ENCODE data around the gene IGIP.

The IGIP gene

GRCh38 chr5:140165101-140165922, 39.6 kb downstream of the IGIP start:
- Histone ChIP-seq H3K9me3 (ENCODE audit: control insufficient read depth in 2 of 2, low read length in 2 of 2) (no peaks in the 10 kb centered on the region), H3K9ac (ENCODE audit: low read length in 2 of 2) (no peak overlapping the region), H3K27ac (ENCODE audit: low read length) (no peak overlapping the region), H3K4me3 (ENCODE audit: low read length in 2 of 2) (no peak overlapping the region), H3K27me3 (ENCODE audit: control insufficient read depth in 1 of 2, insufficient read depth in 2 of 2, low read length in 2 of 2) (no peaks in the 10 kb centered on the region), H3K36me3 (ENCODE audit: control insufficient read depth in 2 of 2, insufficient read depth in 2 of 2, low read length in 2 of 2) (peaks cover 0 to 4% of the 10 kb centered on the region in 2 donors), H3K4me1 (ENCODE audit: control insufficient read depth, insufficient read depth, low read length) (no peaks in the 10 kb centered on the region)

- Histone ChIP-seq H3K4me1 (ENCODE audit: control insufficient read depth, insufficient read depth, low read length) (no peaks in the 10 kb centered on the region), H3K27me3 (ENCODE audit: control insufficient read depth in 1 of 2, insufficient read depth in 2 of 2, low read length in 2 of 2) (no peaks in the 10 kb centered on the region), H3K36me3 (ENCODE audit: control insufficient read depth in 2 of 2, insufficient read depth in 2 of 2, low read length in 2 of 2) (peaks cover 0 to 4% of the 10 kb centered on the region in 2 donors), H3K9me3 (ENCODE audit: control insufficient read depth in 2 of 2, low read length in 2 of 2) (no peaks in the 10 kb centered on the region), H3K27ac (ENCODE audit: low read length) (no peak overlapping the region), H3K4me3 (ENCODE audit: low read length in 2 of 2) (no peak overlapping the region), H3K9ac (ENCODE audit: low read length in 2 of 2) (no peak overlapping the region)
Observed at GRCh38 chr5:140165923-140166270, 40.2 kb downstream of the IGIP start.

DNA sequence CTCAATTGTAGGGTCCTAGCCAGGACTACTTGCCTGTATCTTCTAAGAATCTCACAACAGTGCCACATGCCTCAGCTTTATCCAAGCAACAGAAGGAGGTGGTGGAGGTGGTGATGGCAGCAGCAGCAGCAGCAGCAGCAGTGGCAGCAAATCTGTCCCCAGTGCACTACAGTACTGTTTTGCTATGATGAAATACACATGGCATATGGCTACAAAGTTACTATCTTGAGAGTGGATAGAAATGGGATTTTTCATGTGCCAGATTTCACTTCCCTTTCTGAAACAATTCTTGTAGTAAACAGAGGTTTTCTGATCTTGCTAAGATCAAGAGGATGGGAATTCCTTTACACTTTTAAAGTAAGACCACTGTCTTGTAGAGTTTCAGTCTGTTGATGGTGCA, 41.2 kb downstream of the IGIP start:
- no peak overlapping the region for H3K9ac ChIP-seq (ENCODE audit: low read length in 2 of 2)
- H3K9me3 ChIP-seq (ENCODE audit: control insufficient read depth in 2 of 2, low read length in 2 of 2): no peaks in the 10 kb centered on the region
- H3K36me3 ChIP-seq (ENCODE audit: control insufficient read depth in 2 of 2, insufficient read depth in 2 of 2, low read length in 2 of 2): peaks cover 0 to 4% of the 10 kb centered on the region in 2 donors
- H3K27ac ChIP-seq (ENCODE audit: low read length): no peak overlapping the region
- H3K4me1 ChIP-seq (ENCODE audit: control insufficient read depth, insufficient read depth, low read length): no peaks in the 10 kb centered on the region
- no peak overlapping the region for H3K4me3 ChIP-seq (ENCODE audit: low read length in 2 of 2)
- H3K27me3 ChIP-seq (ENCODE audit: control insufficient read depth in 1 of 2, insufficient read depth in 2 of 2, low read length in 2 of 2): no peaks in the 10 kb centered on the region

DNA sequence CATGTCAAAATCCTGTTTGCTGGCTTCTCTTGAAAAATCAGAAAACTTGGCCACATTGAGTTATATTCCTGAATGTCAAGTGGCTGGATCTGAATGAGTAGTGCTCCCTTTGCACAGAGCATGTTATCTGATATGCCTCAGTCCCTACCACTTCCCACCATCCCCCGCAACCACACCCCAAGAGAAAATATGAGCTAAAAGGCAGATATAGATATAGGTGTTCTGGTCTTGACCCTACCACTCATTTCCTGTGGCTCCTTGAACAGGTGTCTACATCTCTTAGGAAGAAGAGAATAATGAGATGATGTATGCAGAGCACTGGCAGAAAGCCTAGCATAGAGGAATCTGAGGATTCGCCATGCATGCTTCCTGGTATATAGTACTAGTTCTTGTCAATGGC, 42.6 kb downstream of the IGIP start:
- Histone ChIP-seq H3K4me1 (ENCODE audit: control insufficient read depth, insufficient read depth, low read length) (no peaks in the 10 kb centered on the region), H3K27me3 (ENCODE audit: control insufficient read depth in 1 of 2, insufficient read depth in 2 of 2, low read length in 2 of 2) (no peaks in the 10 kb centered on the region), H3K4me3 (ENCODE audit: low read length in 2 of 2) (no peak overlapping the region), H3K36me3 (ENCODE audit: control insufficient read depth in 2 of 2, insufficient read depth in 2 of 2, low read length in 2 of 2) (peaks cover 0 to 9% of the 10 kb centered on the region in 2 donors), H3K9ac (ENCODE audit: low read length in 2 of 2) (no peak overlapping the region), H3K9me3 (ENCODE audit: control insufficient read depth in 2 of 2, low read length in 2 of 2) (no peaks in the 10 kb centered on the region), H3K27ac (ENCODE audit: low read length) (no peak overlapping the region)

- Histone ChIP-seq H3K9me3 (ENCODE audit: control insufficient read depth in 2 of 2, low read length in 2 of 2) (no peaks in the 10 kb centered on the region), H3K4me3 (ENCODE audit: low read length in 2 of 2) (no peak overlapping the region), H3K9ac (ENCODE audit: low read length in 2 of 2) (no peak overlapping the region), H3K27ac (ENCODE audit: low read length) (no peak overlapping the region), H3K4me1 (ENCODE audit: control insufficient read depth, insufficient read depth, low read length) (peaks cover 1% of the 10 kb centered on the region), H3K27me3 (ENCODE audit: control insufficient read depth in 1 of 2, insufficient read depth in 2 of 2, low read length in 2 of 2) (no peaks in the 10 kb centered on the region), H3K36me3 (ENCODE audit: control insufficient read depth in 2 of 2, insufficient read depth in 2 of 2, low read length in 2 of 2) (peaks cover 0 to 9% of the 10 kb centered on the region in 2 donors)
Observed at GRCh38 chr5:140169410-140169809, 43.7 kb downstream of the IGIP start.

GRCh38 chr5:140172483-140172882, 46.7 kb downstream of the IGIP start:
- H3K27ac ChIP-seq (ENCODE audit: low read length): no peak overlapping the region
- H3K9me3 ChIP-seq (ENCODE audit: control insufficient read depth in 2 of 2, low read length in 2 of 2): no peaks in the 10 kb centered on the region
- H3K4me3 ChIP-seq (ENCODE audit: low read length in 2 of 2): no peak overlapping the region
- no peak overlapping the region for H3K9ac ChIP-seq (ENCODE audit: low read length in 2 of 2)
- no peaks in the 10 kb centered on the region for H3K27me3 ChIP-seq (ENCODE audit: control insufficient read depth in 1 of 2, insufficient read depth in 2 of 2, low read length in 2 of 2)
- H3K4me1 ChIP-seq (ENCODE audit: control insufficient read depth, insufficient read depth, low read length): peaks cover 25% of the 10 kb centered on the region
- peaks cover 0 to 6% of the 10 kb centered on the region in 2 donors for H3K36me3 ChIP-seq (ENCODE audit: control insufficient read depth in 2 of 2, insufficient read depth in 2 of 2, low read length in 2 of 2)

DNA sequence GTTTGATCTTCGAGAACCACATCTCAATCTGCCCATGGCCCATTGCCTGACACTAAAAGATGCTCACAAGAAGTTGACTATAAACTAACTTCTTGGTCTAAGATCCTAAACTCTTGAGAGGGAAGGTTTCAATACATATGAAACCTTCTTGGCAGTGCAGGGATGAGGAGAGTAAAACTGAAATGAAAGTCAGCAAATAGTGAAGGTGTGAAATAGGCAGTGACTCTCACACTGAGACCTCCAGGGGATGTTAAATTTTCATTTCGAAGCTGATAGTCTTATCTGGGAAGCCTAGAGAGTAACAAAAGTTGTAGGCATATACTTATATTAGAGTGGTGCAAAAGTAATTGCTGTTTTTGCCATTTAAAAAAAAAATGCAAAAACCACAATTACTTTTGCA, 48.3 kb downstream of the IGIP start:
- H3K9me3 ChIP-seq (ENCODE audit: control insufficient read depth in 2 of 2, low read length in 2 of 2): no peaks in the 10 kb centered on the region
- no peaks in the 10 kb centered on the region for H3K27me3 ChIP-seq (ENCODE audit: control insufficient read depth in 1 of 2, insufficient read depth in 2 of 2, low read length in 2 of 2)
- no peak overlapping the region for H3K27ac ChIP-seq (ENCODE audit: low read length)
- H3K4me1 ChIP-seq (ENCODE audit: control insufficient read depth, insufficient read depth, low read length): peaks cover 35% of the 10 kb centered on the region
- no peak overlapping the region for H3K4me3 ChIP-seq (ENCODE audit: low read length in 2 of 2)
- no peak overlapping the region for H3K9ac ChIP-seq (ENCODE audit: low read length in 2 of 2)
- peaks cover 0 to 4% of the 10 kb centered on the region in 2 donors for H3K36me3 ChIP-seq (ENCODE audit: control insufficient read depth in 2 of 2, insufficient read depth in 2 of 2, low read length in 2 of 2)

DNA sequence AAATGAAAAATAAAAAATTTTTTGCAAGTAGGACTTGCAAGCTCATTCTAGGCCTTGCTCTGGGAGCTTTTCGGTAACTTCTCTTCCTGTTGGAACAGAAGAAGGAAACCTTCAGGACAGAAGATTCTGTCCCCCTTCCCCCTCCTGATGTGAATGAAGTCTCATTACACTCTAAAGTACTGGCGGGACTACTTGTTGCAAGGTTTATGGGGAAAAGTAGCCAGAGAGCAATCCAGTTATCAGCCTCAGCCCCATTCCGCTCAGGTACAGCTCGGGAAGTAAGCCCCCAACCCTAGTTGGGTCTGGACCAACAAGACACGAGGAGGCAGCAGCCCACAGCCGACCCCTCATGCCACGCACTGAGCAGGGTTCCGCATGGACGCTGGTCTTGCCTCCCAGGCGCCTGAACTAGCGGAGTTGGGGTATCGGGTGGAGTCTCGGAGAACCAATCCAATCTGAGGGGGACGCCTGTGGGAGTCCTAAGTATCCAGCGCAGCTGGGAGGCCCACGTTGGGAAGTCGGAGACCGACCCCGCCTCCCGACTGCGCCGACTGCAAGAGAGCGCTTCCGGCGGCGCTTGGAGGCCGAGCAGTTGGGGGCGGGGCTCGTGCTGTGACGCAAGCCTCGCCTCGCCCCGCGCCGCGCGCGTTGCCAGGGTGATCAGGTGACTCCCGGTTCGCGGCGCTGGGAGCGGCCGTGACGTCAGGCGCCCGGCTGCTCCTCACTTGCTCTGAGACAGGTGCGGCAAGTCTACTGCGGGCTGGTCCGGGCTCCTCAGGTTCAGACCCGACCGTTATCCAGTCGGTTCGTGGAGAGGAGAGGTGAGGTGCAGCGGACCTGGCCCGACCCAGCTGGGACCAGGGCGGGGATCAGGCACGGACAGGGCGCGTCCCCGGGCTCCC, 49.0 kb downstream of the IGIP start, which contains the start of gene CYSTM1:
CYSTM1 (plus strand) TSS at position 724 of the 902 bp plus-strand sequence. CDS start 19,278 bp downstream, outside the sequence.
- Histone ChIP-seq H3K27ac (ENCODE audit: low read length) (peak within 1 kb of the TSS; percentile 95), H3K36me3 (ENCODE audit: control insufficient read depth in 2 of 2, insufficient read depth in 2 of 2, low read length in 2 of 2) (peaks cover 0 to 4% of the 10 kb centered on the region in 2 donors), H3K4me1 (ENCODE audit: control insufficient read depth, insufficient read depth, low read length) (peaks cover 35% of the 10 kb centered on the region), H3K4me3 (ENCODE audit: low read length in 2 of 2) (peak within 1 kb of the TSS; percentile 50 to 93), H3K9me3 (ENCODE audit: control insufficient read depth in 2 of 2, low read length in 2 of 2) (no peaks in the 10 kb centered on the region), H3K9ac (ENCODE audit: low read length in 2 of 2) (peak within 1 kb of the TSS; percentile 83 to 90), H3K27me3 (ENCODE audit: control insufficient read depth in 1 of 2, insufficient read depth in 2 of 2, low read length in 2 of 2) (no peaks in the 10 kb centered on the region)

DNA sequence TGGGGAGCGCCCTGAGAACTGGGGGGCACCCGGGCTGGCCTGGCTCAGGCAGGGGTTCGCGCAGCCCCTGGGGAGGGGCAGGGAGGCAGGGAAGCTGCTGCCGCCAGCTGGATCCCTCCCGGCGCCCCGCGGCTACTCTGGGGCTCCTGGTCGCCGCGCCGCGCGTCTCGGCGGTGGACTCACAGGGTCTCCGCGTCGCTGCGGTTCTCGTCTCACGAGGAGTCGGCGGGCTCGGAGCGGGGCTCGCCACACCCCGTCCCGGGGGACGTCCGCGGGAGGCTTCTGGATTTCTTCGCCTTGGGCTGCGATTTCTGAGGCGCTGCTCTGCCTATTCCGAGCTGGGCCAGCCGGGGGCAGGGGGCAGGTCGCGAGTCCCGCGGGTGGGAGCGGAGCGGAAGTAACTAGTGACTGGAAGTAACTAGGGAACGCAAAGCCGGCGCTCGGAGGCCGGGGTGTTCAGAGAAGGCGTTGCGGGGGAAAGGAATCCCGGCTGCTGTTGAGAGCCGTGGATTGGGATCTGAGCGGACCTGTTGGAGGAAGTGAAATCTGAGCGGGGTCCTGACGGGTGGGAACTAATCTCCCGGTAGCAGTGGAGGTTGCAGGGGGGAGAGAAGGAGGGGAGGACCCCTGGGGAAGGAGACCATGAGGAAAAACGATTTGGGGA, 49.8 kb downstream of the IGIP start:
- H3K4me3 ChIP-seq (ENCODE audit: low read length in 2 of 2): peak overlapping the region; percentile 50 to 93
- H3K4me1 ChIP-seq (ENCODE audit: control insufficient read depth, insufficient read depth, low read length): peaks cover 41% of the 10 kb centered on the region
- no peaks in the 10 kb centered on the region for H3K9me3 ChIP-seq (ENCODE audit: control insufficient read depth in 2 of 2, low read length in 2 of 2)
- peaks cover 0 to 4% of the 10 kb centered on the region in 2 donors for H3K36me3 ChIP-seq (ENCODE audit: control insufficient read depth in 2 of 2, insufficient read depth in 2 of 2, low read length in 2 of 2)
- H3K9ac ChIP-seq (ENCODE audit: low read length in 2 of 2): peak overlapping the region; percentile 83 to 90
- H3K27ac ChIP-seq (ENCODE audit: low read length): peak overlapping the region; percentile 95
- no peaks in the 10 kb centered on the region for H3K27me3 ChIP-seq (ENCODE audit: control insufficient read depth in 1 of 2, insufficient read depth in 2 of 2, low read length in 2 of 2)

GRCh38 chr5:140176031-140176387, 50.3 kb downstream of the IGIP start:
- Histone ChIP-seq H3K4me3 (ENCODE audit: low read length in 2 of 2) (peak overlapping the region; percentile 50 to 93), H3K9ac (ENCODE audit: low read length in 2 of 2) (peak overlapping the region; percentile 83 to 90), H3K9me3 (ENCODE audit: control insufficient read depth in 2 of 2, low read length in 2 of 2) (no peaks in the 10 kb centered on the region), H3K27me3 (ENCODE audit: control insufficient read depth in 1 of 2, insufficient read depth in 2 of 2, low read length in 2 of 2) (no peaks in the 10 kb centered on the region), H3K27ac (ENCODE audit: low read length) (peak overlapping the region; percentile 95), H3K4me1 (ENCODE audit: control insufficient read depth, insufficient read depth, low read length) (peaks cover 41% of the 10 kb centered on the region), H3K36me3 (ENCODE audit: control insufficient read depth in 2 of 2, insufficient read depth in 2 of 2, low read length in 2 of 2) (peaks cover 0 to 4% of the 10 kb centered on the region in 2 donors)

Data from stomach smooth muscle (tissue), 2 donors.